BE2C (cell line): ENCODE data around the gene SOWAHA.

Source experiments
- DNase-seq: peaks from one replicate; pipeline ENCODE4 v3.0.0-alpha.2; 2020
- H3K27me3 ChIP-seq: fragments of 250-450 bp; sonication (Bioruptor Pico); 2 replicates; pipeline ENCODE4 v1.5.1; 2020; ENCODE audit warnings: mild to moderate bottlenecking
- H3K36me3 ChIP-seq: fragments of 250-450 bp; sonication (Bioruptor Pico); 2 replicates; pipeline ENCODE4 v1.5.1; 2020; ENCODE audit warnings: mild to moderate bottlenecking
- H3K4me1 ChIP-seq: fragments of 250-450 bp; sonication (Bioruptor Pico); 2 replicates; pipeline ENCODE4 v1.5.1; 2020
- H3K4me3 ChIP-seq: 2 replicates; pipeline ENCODE4 v1.5.1; 2011; ENCODE audit warnings: low read depth, low read length
- H3K9me3 ChIP-seq: fragments of 250-450 bp; sonication (Bioruptor Pico); 2 replicates; pipeline ENCODE4 v1.5.1; 2020
- CTCF ChIP-seq: IDR thresholded peaks from 2 replicates; pipeline ENCODE4 v1.5.1; 2012; ENCODE audit warnings: mild to moderate bottlenecking, low read depth, low read length

The SOWAHA gene

GRCh38 chr5:132787076-132787475 is 26.0 kb upstream of the SOWAHA start:
- no peak for TF ChIP-seq CTCF
- Histone ChIP-seq H3K36me3 (no peaks in the 10 kb centered on the region), H3K27me3 (no peaks in the 10 kb centered on the region), H3K9me3 (no peaks in the 10 kb centered on the region), H3K4me3 (no peak overlapping the region), H3K4me1 (peaks cover 16% of the 10 kb centered on the region)
- DNase-seq = no peak

- TF ChIP-seq CTCF = no peak
- Histone ChIP-seq H3K36me3 (no peaks in the 10 kb centered on the region), H3K4me1 (peaks cover 16% of the 10 kb centered on the region), H3K4me3 (no peak overlapping the region), H3K9me3 (no peaks in the 10 kb centered on the region), H3K27me3 (no peaks in the 10 kb centered on the region)
- peak; percentile 44 for DNase-seq
Observed at GRCh38 chr5:132788508-132788907, 24.6 kb upstream of the SOWAHA start.

- no peak for DNase-seq
- no peak for TF ChIP-seq CTCF
- Histone ChIP-seq H3K9me3 (no peaks in the 10 kb centered on the region), H3K4me1 (peaks cover 16% of the 10 kb centered on the region), H3K4me3 (no peak overlapping the region), H3K36me3 (no peaks in the 10 kb centered on the region), H3K27me3 (no peaks in the 10 kb centered on the region)
Observed at GRCh38 chr5:132788990-132789886, 23.9 kb upstream of the SOWAHA start.

GRCh38 chr5:132790201-132790865 is 22.8 kb upstream of the SOWAHA start:
- no peaks in the 10 kb centered on the region for H3K9me3 ChIP-seq
- no peak overlapping the region for H3K4me3 ChIP-seq
- H3K36me3 ChIP-seq = no peaks in the 10 kb centered on the region
- DNase-seq = no peak
- H3K27me3 ChIP-seq = no peaks in the 10 kb centered on the region
- peaks cover 16% of the 10 kb centered on the region for H3K4me1 ChIP-seq
- no peak for TF ChIP-seq CTCF

- H3K36me3 ChIP-seq = no peaks in the 10 kb centered on the region
- no peaks in the 10 kb centered on the region for H3K9me3 ChIP-seq
- H3K27me3 ChIP-seq = no peaks in the 10 kb centered on the region
- no peak for TF ChIP-seq CTCF
- H3K4me3 ChIP-seq = no peak overlapping the region
- DNase-seq = no peak
- peaks cover 16% of the 10 kb centered on the region for H3K4me1 ChIP-seq
Observed at GRCh38 chr5:132791026-132791425, 22.1 kb upstream of the SOWAHA start.

- no peak overlapping the region for H3K4me3 ChIP-seq
- TF ChIP-seq CTCF = no peak
- DNase-seq = no peak
Observed at GRCh38 chr5:132797651-132798050, 15.5 kb upstream of the SOWAHA start.

More at GRCh38 chr5:132797651-132798050, 15.5 kb upstream of the SOWAHA start:
- no peaks in the 10 kb centered on the region for H3K4me1 ChIP-seq
- H3K27me3 ChIP-seq = no peaks in the 10 kb centered on the region
- H3K9me3 ChIP-seq = no peaks in the 10 kb centered on the region
- no peaks in the 10 kb centered on the region for H3K36me3 ChIP-seq
